ENCODE results near the gene CRIP1. TPM values are rescaled to one million over a fixed set of nuclear protein-coding genes. Genes with fewer than 3 reads are reported as not detected.

Gene CRIP1
- total RNA-seq, 4 donors from 2014 or later, result 33.8 to 239 (median 37.8) TPM

DNA sequence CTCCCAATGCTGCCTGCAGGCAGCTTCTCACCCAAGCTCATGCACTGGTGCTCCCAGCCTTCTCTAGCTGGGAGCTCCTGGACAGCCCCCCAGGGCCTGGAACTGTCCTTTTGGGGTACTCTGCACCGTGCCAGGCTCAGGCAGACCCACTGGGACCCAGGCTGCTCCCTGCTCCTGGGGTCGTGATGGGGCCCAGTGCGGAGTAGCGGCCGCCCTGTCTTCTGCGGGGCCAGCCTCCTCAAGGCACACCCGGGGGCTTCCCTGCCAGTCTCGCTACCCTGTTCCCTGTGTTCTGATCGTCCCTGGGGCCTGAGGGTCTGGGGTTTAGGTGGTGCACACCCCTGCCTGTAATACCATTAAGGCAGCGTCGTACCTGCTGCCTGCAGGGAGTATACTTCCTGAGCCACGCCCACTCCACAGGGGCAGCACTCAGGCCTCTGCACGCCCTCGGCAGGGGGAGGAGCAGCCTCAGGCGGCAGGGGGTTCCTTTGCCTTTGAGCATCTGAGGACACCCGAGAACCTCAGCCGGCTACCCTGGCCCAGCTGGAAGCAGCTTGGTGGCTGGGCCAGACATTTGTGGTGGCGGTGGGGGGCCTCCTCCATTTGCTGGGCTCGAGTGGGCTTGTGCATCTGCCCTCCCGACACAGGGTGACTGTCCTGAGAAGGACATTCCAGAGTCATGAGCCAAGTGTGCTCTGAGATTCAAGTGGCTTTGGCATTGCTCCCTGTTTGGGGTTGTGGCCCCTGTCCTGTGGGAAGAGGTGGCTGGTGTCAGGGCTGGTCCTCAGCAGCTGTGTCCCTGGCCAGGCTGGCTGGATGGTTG lies 21.3 kb upstream of the CRIP1 start:
- H3K36me3 ChIP-seq, result peaks cover 0 to 85% (median 0%) of the 10 kb centered on the region in 3 donors
- H3K4me3 ChIP-seq, result no peak overlapping the region
- no peaks in the 10 kb centered on the region for H3K4me1 ChIP-seq
- DNase-seq, result no peak
- TF ChIP-seq, protein P1, sequence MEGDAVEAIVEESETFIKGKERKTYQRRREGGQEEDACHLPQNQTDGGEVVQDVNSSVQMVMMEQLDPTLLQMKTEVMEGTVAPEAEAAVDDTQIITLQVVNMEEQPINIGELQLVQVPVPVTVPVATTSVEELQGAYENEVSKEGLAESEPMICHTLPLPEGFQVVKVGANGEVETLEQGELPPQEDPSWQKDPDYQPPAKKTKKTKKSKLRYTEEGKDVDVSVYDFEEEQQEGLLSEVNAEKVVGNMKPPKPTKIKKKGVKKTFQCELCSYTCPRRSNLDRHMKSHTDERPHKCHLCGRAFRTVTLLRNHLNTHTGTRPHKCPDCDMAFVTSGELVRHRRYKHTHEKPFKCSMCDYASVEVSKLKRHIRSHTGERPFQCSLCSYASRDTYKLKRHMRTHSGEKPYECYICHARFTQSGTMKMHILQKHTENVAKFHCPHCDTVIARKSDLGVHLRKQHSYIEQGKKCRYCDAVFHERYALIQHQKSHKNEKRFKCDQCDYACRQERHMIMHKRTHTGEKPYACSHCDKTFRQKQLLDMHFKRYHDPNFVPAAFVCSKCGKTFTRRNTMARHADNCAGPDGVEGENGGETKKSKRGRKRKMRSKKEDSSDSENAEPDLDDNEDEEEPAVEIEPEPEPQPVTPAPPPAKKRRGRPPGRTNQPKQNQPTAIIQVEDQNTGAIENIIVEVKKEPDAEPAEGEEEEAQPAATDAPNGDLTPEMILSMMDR (IDR thresholded peaks at IDR 0.05), result no peak
- no peak for TF ChIP-seq POLR2A (IDR thresholded peaks at IDR 0.05)
- H3K27ac ChIP-seq, result no peak overlapping the region
- no peaks in the 10 kb centered on the region for H3K27me3 ChIP-seq
- H3K9me3 ChIP-seq, result no peaks in the 10 kb centered on the region

GRCh38 chr14:105466531-105467248 lies 20.0 kb upstream of the CRIP1 start:
- H3K9me3 ChIP-seq, result no peaks in the 10 kb centered on the region
- H3K4me1 ChIP-seq, result no peaks in the 10 kb centered on the region
- peaks cover 0 to 79% (median 0%) of the 10 kb centered on the region in 3 donors for H3K36me3 ChIP-seq
- no peak for DNase-seq
- no peak overlapping the region for H3K27ac ChIP-seq
- H3K4me3 ChIP-seq, result no peak overlapping the region
- no peaks in the 10 kb centered on the region for H3K27me3 ChIP-seq
- TF ChIP-seq, protein P1 (IDR thresholded peaks at IDR 0.05), result no peak
- no peak for TF ChIP-seq POLR2A (IDR thresholded peaks at IDR 0.05)

DNA sequence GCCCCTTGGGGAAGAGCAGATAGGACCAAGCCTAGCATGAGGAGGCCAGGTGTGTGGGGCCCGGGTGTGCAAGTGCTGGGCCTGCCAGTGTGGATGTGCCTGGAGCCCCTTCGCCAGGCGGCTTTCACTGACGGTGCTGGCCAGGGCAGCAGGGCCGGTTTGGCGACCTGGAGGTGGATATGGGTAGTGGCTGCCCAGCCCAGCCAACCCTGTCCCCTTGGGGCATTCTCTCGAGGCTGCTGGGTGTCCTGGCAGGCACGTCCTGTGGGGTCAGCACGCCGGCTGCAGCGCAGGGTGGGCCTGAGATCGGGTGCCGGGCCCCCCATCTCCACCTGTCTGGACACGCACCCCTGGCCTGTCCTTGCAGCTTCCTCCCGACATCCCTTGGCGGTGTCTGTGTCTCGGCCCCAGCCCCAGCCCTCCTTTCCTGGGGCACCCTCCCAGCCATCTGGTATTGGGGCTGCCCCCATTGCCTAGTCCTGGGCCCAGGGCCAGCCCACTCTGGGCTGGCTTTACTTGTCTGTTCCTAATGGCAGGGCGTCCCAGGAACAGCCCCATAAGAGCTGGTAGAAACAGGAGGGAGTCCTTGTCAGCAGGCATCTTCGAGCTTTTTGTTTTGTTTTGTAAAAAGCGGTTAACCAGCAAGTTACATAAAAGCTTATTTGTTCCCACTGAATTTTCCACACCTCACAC lies 19.3 kb upstream of the CRIP1 start:
- no peaks in the 10 kb centered on the region for H3K9me3 ChIP-seq
- no peak for DNase-seq
- peaks cover 0 to 72% (median 0%) of the 10 kb centered on the region in 3 donors for H3K36me3 ChIP-seq
- H3K4me1 ChIP-seq, result no peaks in the 10 kb centered on the region
- H3K27ac ChIP-seq, result no peak overlapping the region
- no peaks in the 10 kb centered on the region for H3K27me3 ChIP-seq
- TF ChIP-seq, protein P1 (IDR thresholded peaks at IDR 0.05), result no peak
- TF ChIP-seq POLR2A (IDR thresholded peaks at IDR 0.05), result no peak
- H3K4me3 ChIP-seq, result no peak overlapping the region

DNA sequence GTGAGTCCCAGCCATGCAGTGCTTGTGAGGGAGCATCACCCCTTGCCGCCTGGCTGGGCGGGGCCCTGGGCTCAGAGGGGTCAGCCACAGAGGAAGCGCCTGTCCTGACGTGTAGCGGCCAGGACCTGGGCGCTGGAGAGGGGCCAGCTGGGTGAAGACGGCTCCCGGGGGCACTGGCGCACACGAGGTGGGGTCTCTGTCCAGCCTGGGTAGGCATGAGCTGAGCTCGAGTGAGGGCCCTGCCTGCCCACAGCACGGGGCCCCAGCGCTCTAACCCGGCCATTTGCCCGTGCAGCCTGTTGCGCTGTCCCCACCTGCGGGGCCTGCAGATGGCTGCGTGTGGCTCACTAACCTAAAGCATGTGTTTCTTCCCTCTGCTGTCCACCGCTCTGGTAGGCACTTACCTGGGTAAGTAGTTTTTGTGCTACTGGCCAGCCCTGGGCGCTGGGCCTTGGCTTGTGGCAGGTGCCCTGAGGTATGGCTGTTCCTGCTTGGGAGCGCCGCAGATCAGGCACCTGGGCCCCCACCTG lies 18.7 kb upstream of the CRIP1 start:
- Histone ChIP-seq H3K9me3 (no peaks in the 10 kb centered on the region), H3K27ac (no peak overlapping the region), H3K27me3 (no peaks in the 10 kb centered on the region), H3K4me1 (peaks cover 0 to 6% (median 0%) of the 10 kb centered on the region in 4 donors), H3K4me3 (no peak overlapping the region), H3K36me3 (peaks cover 0 to 67% (median 0%) of the 10 kb centered on the region in 3 donors)
- TF ChIP-seq POLR2A (IDR thresholded peaks at IDR 0.05), result no peak
- TF ChIP-seq, protein P1 (IDR thresholded peaks at IDR 0.05), result no peak
- no peak for DNase-seq

- H3K27ac ChIP-seq, result no peak overlapping the region
These were observed 18.0 kb upstream of the CRIP1 start for GRCh38 chr14:105468621-105469241.

More at GRCh38 chr14:105468621-105469241, 18.0 kb upstream of the CRIP1 start:
- Histone ChIP-seq H3K36me3 (peaks cover 0 to 60% (median 0%) of the 10 kb centered on the region in 3 donors), H3K9me3 (no peaks in the 10 kb centered on the region), H3K4me1 (peaks cover 0 to 13% (median 5%) of the 10 kb centered on the region in 4 donors), H3K4me3 (no peak overlapping the region), H3K27me3 (peaks cover 0 to 4% of the 10 kb centered on the region in 2 donors)
- no peak for DNase-seq
- TF ChIP-seq, protein P1 (IDR thresholded peaks at IDR 0.05), result no peak
- TF ChIP-seq POLR2A (IDR thresholded peaks at IDR 0.05), result no peak
